ENCODE data around the gene MRPL16.

GRCh38 chr11:59829358-59829757 is 18.8 kb upstream of the MRPL16 start:
- TF ChIP-seq, protein P1, sequence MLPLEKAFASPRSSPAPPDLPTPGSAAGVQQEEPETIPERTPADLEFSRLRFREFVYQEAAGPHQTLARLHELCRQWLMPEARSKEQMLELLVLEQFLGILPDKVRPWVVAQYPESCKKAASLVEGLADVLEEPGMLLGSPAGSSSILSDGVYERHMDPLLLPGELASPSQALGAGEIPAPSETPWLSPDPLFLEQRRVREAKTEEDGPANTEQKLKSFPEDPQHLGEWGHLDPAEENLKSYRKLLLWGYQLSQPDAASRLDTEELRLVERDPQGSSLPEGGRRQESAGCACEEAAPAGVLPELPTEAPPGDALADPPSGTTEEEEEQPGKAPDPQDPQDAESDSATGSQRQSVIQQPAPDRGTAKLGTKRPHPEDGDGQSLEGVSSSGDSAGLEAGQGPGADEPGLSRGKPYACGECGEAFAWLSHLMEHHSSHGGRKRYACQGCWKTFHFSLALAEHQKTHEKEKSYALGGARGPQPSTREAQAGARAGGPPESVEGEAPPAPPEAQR (CRISPR knock-in tag; IDR thresholded peaks at IDR 0.05) = no peak
- TF ChIP-seq MAX (CRISPR knock-in tag; IDR thresholded peaks at IDR 0.05) (no peak), ZNF219 (CRISPR knock-in tag; IDR thresholded peaks at IDR 0.05; ENCODE audit: borderline replicate concordance) (no peak)
